GM12892 (cell line): ENCODE data around the gene CEP95.
"Not testable (repeated sequence)": the region's sequence is repeated elsewhere in the genome, so short reads cannot be mapped to it uniquely, and the experiment has no call there.

Experiments used
- POLR2A ChIP-seq: IDR thresholded peaks from 2 replicates; pipeline ENCODE4 v1.6.1; 2011; ENCODE audit warnings: low read depth, low read length, control low read depth
- TAF1 ChIP-seq: IDR thresholded peaks from 2 replicates; pipeline ENCODE4 v1.6.1; 2011; ENCODE audit warnings: low read depth, mild to moderate bottlenecking, control low read depth, low read length, borderline replicate concordance

- not testable (repeated sequence) for TF ChIP-seq TAF1, POLR2A
These were observed 11.5 kb upstream of the CEP95 start for GRCh38 chr17:64495300-64495699.
